GM18867 (cell line): ENCODE results near the gene PRG3.
"Not testable (repeated sequence)": the region's sequence is repeated elsewhere in the genome, so short reads cannot be mapped to it uniquely, and the experiment has no call there.

ENCODE experiments used
- ATAC-seq: cut with Tn5 transposase; IDR thresholded peaks from one replicate; pipeline ENCODE4 v1.9.1; 2021; ENCODE audit warnings: mild to moderate bottlenecking, moderate library complexity; ENCODE audit not compliant: unreplicated experiment

The PRG3 gene

GRCh38 chr11:57361420-57361819, 19.5 kb downstream of the PRG3 start:
- ATAC-seq = not testable (repeated sequence)

- ATAC-seq = no peak
Observed at GRCh38 chr11:57360991-57361390, 20.0 kb downstream of the PRG3 start.

- ATAC-seq = no peak
Observed at GRCh38 chr11:57359896-57360690, 20.9 kb downstream of the PRG3 start.

- no peak for ATAC-seq
Observed at GRCh38 chr11:57359396-57359795, 21.6 kb downstream of the PRG3 start.

GRCh38 chr11:57358991-57359390, 22.0 kb downstream of the PRG3 start:
- no peak for ATAC-seq

GRCh38 chr11:57358543-57358961, 22.4 kb downstream of the PRG3 start:
- ATAC-seq = no peak

GRCh38 chr11:57357856-57358255, 23.1 kb downstream of the PRG3 start:
- ATAC-seq = no peak

GRCh38 chr11:57357310-57357709, 23.6 kb downstream of the PRG3 start:
- no peak for ATAC-seq

GRCh38 chr11:57356268-57356667, 24.7 kb downstream of the PRG3 start:
- ATAC-seq = no peak

- no peak for ATAC-seq
Observed at GRCh38 chr11:57354699-57355098, 26.3 kb downstream of the PRG3 start.

- ATAC-seq = no peak
Observed at GRCh38 chr11:57353852-57354251, 27.1 kb downstream of the PRG3 start.

GRCh38 chr11:57353446-57353845, 27.5 kb downstream of the PRG3 start:
- ATAC-seq = no peak

- ATAC-seq = no peak
Observed at GRCh38 chr11:57353036-57353435, 27.9 kb downstream of the PRG3 start.

GRCh38 chr11:57349491-57350274, 31.3 kb downstream of the PRG3 start:
- ATAC-seq = no peak

- ATAC-seq = no peak
Observed at GRCh38 chr11:57348636-57349313, 32.2 kb downstream of the PRG3 start.

- no peak for ATAC-seq
Observed at GRCh38 chr11:57348052-57348451, 32.9 kb downstream of the PRG3 start.

- no peak for ATAC-seq
Observed at GRCh38 chr11:57347336-57347735, 33.6 kb downstream of the PRG3 start.

- peak; percentile 75 for ATAC-seq
Observed at GRCh38 chr11:57345555-57346211, 35.3 kb downstream of the PRG3 start.

- no peak for ATAC-seq
Observed at GRCh38 chr11:57344826-57345225, 36.1 kb downstream of the PRG3 start.

- ATAC-seq = no peak
Observed at GRCh38 chr11:57343825-57344224, 37.1 kb downstream of the PRG3 start.

- ATAC-seq = no peak
Observed at GRCh38 chr11:57342702-57343101, 38.2 kb downstream of the PRG3 start.
